ENCODE data around the gene TUBB4B.

The TUBB4B gene

DNA sequence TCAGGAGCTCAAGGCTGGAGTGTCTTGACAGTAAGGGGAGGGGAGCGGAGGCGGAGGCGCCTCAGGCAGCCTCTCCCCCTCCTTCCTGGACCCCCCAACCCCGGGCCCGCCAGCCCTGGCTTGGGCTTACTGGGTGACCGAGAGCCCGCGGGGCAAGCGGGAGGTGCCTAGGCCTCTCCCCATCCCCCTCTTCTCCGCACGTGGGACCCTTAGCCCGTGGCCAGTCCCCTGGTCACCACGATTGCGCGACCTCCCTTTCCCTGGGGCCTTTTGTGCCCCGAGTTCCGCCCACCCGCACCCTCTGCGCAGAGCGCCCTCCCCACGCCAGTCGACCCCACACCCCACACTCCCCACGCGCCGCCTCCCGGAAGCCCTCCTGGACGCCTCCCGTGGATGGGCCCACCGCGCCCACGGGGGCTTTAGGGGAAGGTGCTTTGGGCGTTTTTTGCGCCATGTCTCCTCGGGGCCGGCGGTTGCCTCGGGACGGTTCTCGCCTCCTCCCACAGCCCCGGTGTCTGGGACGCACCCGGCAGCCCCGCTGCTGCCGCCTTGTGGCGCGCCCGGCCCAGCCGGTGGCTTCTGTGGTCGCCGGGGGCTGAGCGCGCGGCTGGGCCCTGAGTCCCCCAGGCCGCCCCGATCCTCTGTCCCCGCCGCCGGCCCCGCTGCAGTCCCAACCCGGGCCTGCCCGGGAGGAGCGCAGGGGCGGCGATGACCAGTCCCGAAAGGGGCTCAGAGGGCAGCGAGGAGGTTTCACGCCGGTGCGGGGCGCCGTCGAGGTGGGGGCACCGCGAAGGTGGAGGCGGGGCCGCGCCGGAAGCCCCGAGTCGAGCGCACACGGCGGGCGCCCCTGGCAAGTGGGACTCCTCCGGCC, 39.6 kb downstream of the TUBB4B start:
- FAIRE-seq, result no peak

DNA sequence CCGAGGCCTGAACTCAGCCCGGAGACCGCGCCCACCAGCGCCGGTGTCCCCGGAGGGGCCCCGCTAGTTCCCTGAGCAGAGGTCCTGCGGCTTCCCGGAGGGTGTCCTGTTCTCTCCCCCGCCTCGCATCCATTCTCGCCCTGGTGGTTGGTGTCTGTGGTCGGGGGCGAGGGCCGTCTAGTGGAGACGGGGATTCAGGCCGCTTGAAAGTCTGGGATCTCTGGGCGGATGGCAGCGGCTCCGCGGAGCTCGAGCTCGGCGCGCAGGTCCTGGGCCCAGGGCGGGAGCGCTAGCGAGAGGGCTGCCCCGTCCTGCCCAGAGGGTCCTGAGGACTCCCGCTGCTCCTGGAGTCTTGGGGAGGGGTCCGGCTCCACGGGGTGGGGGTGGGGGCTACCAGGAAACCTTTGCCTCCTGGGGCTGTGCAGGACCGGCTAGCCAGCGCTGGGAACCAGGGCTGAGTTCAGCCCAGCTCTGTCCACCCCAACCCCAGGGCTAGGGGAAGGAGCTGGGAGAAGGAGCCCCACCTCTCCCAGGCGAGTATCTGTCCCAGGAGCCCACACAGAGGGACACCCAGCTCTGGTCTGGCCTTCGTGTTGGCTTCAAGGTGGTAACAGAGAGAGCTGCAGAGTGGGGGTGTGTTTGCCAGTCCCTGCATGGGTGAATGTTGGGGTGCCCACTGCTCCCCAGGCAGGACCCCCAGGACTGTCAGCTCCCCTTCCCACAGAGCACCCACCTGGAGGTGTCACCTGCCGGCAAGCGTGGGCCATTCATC, 40.4 kb downstream of the TUBB4B start:
- FAIRE-seq (no peak), DNase-seq (ENCODE audit: insufficient read length, low spot score) (no peak)

More for the DNA sequence above, 39.6 kb downstream of the TUBB4B start:
- no peak for DNase-seq (ENCODE audit: insufficient read length, low spot score)

DNA sequence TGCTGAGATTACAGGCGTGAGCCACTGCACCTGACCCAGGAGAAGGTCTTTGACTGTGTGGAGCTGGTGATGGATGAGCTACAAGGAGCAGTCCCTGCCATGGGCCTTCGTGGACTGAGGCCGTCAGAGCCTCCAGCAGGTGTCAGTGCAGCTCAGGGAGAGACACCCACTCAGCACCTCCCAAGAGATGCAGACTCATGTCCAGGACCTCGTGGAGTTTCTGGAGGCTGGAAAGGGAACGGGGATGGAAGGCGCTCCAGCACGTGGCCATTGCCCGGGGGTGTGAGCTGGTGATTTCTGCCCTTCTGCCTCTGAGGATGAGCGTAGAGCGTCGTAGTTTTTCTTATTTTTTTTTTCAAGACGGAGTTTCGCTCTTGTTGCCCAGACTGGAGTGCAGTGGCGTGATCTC, 45.9 kb downstream of the TUBB4B start:
- FAIRE-seq (no peak), DNase-seq (ENCODE audit: insufficient read length, low spot score) (peak; percentile 72)

DNA sequence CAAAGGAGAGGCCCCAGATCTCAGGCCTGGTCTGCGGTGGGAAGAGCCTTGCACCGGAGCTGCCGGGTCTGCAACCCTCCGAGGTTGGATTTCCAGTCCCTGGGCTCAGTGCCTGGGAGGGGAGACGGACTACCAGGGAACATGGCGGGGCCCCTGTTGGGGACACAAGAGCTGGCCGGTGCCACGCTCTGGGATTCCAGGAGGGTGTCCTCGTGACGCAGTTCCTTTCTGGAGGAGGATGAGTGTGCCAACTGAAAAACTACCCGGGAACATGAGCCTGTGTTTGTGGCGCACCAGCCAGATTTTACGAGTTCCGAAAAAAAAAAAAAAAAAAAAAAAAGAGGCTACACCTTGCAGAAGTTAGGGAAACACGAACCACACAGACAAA, 52.0 kb downstream of the TUBB4B start:
- FAIRE-seq, result no peak
- DNase-seq (ENCODE audit: insufficient read length, low spot score), result no peak
